ENCODE measurements around the gene NEK6.

DNA sequence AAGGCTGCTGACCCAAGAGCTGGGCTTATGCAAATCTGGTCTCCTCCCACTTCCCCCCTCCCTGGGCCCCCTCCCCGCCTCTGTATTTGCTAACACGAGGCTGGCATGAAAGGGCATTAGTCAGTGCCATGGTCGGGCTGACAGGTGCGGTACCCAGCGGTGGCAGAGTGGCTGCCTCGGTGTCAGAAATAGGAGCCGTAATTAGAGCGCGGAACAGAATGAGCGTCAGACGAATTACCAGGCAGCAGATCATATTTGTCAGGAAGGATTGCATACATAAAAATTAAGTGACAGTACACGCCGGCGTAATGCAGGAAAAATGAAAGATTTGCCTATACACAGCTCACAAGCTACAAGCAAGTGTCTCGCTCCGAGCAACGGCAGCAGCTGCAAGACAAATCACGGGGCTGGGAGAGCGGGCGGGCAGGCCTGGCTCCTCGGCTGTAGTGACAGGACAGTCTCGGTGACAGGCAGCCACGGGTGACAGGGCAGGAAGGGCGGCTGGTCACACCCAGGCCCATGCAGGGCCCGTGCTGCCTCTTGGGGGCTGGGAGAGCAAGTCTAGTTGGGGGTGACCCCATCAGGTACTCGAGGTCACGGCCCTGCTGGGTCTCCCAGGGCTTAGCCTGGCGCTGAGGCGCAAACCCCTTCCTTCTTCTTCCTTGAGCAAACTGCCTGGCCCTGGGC, 72.4 kb downstream of the NEK6 start:
- TF ChIP-seq EZH2 (IDR thresholded peaks at IDR 0.05; ENCODE audit: borderline replicate concordance, control insufficient read depth, low read depth, low read length), result no peak
- no peak for TF ChIP-seq TAF1 (IDR thresholded peaks at IDR 0.05; ENCODE audit: borderline replicate concordance, low read depth, low read length)
- TF ChIP-seq RAD21 (IDR thresholded peaks at IDR 0.05; ENCODE audit: insufficient read depth, low read depth, low read length), result no peak
- TF ChIP-seq ZZZ3 (IDR thresholded peaks at IDR 0.05; ENCODE audit: control insufficient read depth, insufficient read length, low read depth), result no peak
- no peak for TF ChIP-seq TCF12 (IDR thresholded peaks at IDR 0.05; ENCODE audit: low read depth, low read length)
- no peak for TF ChIP-seq FOXM1 (IDR thresholded peaks at IDR 0.05; ENCODE audit: low read depth, low read length)

All from GM12878 (cell line).